Measurements from ENCODE around the gene CLEC4M. TPM values are rescaled to one million over a fixed set of nuclear protein-coding genes. Genes with fewer than 3 reads are reported as not detected.

The CLEC4M gene, protein sequence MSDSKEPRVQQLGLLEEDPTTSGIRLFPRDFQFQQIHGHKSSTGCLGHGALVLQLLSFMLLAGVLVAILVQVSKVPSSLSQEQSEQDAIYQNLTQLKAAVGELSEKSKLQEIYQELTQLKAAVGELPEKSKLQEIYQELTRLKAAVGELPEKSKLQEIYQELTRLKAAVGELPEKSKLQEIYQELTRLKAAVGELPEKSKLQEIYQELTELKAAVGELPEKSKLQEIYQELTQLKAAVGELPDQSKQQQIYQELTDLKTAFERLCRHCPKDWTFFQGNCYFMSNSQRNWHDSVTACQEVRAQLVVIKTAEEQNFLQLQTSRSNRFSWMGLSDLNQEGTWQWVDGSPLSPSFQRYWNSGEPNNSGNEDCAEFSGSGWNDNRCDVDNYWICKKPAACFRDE
- not detected in 5 replicates for total RNA-seq (2022; extraction: Qiagen RNA extraction)

DNA sequence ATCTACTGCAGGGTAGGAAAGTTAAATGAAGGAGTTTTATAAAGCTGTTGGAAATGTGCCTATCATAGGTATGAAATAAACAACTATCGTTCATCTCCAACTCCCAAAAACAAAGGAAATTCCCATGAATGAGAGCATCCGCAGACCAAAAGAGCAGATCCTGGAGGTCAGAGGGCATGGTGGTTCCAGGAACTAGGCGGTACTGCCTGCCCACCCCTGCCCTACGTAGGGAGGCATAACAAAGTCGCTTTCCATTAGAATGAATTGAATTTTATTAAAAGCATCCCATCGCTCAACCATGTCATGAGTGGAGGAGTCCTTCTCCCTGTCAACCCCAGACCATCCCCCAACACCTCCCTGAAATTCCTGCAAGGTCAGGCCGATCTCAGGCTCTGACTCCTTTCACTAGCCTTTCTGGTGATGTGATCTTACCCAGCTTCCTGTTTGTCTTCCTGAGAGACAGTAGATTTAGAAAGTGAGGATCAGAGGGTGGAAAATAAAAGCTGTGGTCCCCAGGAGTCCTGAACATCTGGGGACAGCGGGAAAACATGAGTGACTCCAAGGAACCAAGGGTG, at the start of gene CLEC4M:
Gene CLEC4M, plus strand, starts transcription at position 525 of the 575 bp plus-strand sequence. Its CDS starts 24 bp downstream, at position 549.

DNA sequence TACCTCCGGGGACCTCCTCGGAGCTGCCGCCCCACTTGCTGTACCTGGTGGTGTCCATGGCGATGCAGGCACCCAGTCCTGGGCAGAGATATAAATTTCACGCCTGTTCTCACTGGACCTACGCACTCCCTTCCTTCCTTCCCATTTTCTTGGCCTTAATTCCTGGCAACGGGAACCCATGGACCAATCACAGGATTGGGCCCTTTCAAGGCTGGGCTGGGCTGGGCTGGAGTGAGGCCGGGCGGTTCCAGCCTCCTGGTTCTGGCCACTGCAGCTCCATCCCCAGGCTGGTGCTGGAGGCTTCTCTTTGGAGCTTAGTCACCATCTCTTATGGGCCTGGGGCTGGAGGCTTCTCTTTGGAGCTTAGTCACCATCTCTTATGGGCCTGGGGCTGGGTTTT, 31.0 kb upstream of the CLEC4M start, which contains the start of gene CLEC4G:
Gene CLEC4G, minus strand, starts transcription at position 66 of the 400 bp plus-strand sequence. Its CDS starts 8 bp downstream, at position 58.

DNA sequence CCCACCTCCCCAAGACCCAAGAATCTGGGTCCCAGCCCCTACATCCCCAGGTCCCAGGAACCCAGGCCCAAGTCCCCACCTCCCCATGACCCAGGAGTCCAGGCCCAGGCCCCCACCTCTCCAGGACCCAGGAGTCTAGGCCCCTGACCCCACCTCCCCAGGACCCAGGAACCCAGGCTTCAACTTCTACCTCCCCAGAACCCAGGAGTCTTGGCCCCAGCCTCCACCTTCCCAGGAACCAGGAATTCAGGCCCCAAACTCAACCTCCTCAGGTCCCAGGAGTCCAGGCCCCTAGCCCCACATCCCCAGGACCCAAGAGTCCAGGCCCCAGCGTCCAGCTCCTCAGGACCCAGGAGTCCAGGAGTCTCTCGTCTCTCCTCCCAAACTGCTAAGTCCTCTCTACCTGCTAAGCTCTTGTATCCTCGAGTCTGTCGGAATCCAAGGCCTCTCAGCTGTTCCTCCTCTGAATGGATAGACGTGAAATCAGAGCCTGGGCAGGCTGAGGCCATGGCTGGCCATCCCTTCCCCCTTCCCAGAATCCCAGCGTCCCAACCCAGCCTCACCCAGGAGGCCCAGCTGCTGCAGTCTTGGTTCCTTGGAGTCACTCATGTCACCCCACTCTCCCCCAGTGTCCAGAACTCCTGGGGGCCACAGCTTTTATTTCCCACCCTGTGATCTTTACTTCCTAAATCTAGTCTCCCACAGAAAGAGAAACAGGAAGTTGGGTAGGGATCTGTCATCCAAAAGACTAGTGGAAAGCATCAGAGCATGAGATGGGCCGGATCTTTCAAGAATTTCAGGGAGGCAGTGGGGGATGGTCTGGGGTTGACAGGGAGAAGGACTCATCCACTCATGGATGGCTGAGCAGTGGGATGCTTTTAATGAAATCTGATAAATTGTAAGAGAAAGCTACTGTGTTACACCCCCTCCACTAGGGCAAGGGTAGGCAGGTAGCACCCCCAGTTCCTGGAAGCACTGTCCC, 15.8 kb upstream of the CLEC4M start, which contains the start of gene CD209:
Gene CD209, minus strand, starts transcription at position 632 of the 982 bp plus-strand sequence. Its CDS starts 23 bp downstream, at position 609.

Other genes with a start within 250 kb of the CLEC4M start
- gene ZNF358, start 247.1 kb upstream of the CLEC4M start, total RNA-seq (2022; extraction: Qiagen RNA extraction) = 16.8 to 19.5 TPM (median 18.6 TPM) in 5 replicates
- 7.4 to 13.1 TPM (median 11.5 TPM) in 5 replicates for gene MCOLN1, start 240.6 kb upstream of the CLEC4M start, total RNA-seq (2022; extraction: Qiagen RNA extraction)
- gene PNPLA6, start 227.5 kb upstream of the CLEC4M start, total RNA-seq (2022; extraction: Qiagen RNA extraction) = 28.0 to 34.4 TPM (median 33.8 TPM) in 5 replicates
- gene CAMSAP3, start 167.4 kb upstream of the CLEC4M start, total RNA-seq (2022; extraction: Qiagen RNA extraction) = 4.8 to 6.6 TPM (median 6.4 TPM) in 5 replicates
- gene XAB2, start 133.7 kb upstream of the CLEC4M start, total RNA-seq (2022; extraction: Qiagen RNA extraction) = 23.5 to 28.2 TPM (median 27.6 TPM) in 5 replicates
- 47.0 to 60.6 TPM (median 52.7 TPM) in 5 replicates for gene PET100, start 133.4 kb upstream of the CLEC4M start, total RNA-seq (2022; extraction: Qiagen RNA extraction)
- 0.23 TPM in 1 of 5 replicates, not detected in the others for gene PCP2, start 129.5 kb upstream of the CLEC4M start, total RNA-seq (2022; extraction: Qiagen RNA extraction)
- 31.5 to 43.4 TPM (median 41.1 TPM) in 5 replicates for gene STXBP2, start 126.1 kb upstream of the CLEC4M start, total RNA-seq (2022; extraction: Qiagen RNA extraction)
- gene RETN, start 94.2 kb upstream of the CLEC4M start, total RNA-seq (2022; extraction: Qiagen RNA extraction) = not detected in 5 replicates
- gene MCEMP1, start 86.2 kb upstream of the CLEC4M start, total RNA-seq (2022; extraction: Qiagen RNA extraction) = not detected in 5 replicates
- gene TRAPPC5, start 82.4 kb upstream of the CLEC4M start, total RNA-seq (2022; extraction: Qiagen RNA extraction) = 38.4 to 108 TPM (median 106 TPM) in 5 replicates
- gene FCER2, start 61.1 kb upstream of the CLEC4M start, total RNA-seq (2022; extraction: Qiagen RNA extraction) = not detected in 5 replicates
- not detected in 5 replicates for gene CLEC4G, start 31.1 kb upstream of the CLEC4M start, total RNA-seq (2022; extraction: Qiagen RNA extraction)
- not detected in 5 replicates for gene CD209, start 15.7 kb upstream of the CLEC4M start, total RNA-seq (2022; extraction: Qiagen RNA extraction)
- gene EVI5L, start 67.0 kb downstream of the CLEC4M start, total RNA-seq (2022; extraction: Qiagen RNA extraction) = 1.3 to 1.9 TPM (median 1.5 TPM) in 5 replicates
- gene PRR36, start 111.1 kb downstream of the CLEC4M start, total RNA-seq (2022; extraction: Qiagen RNA extraction) = 0.28 to 0.51 TPM (median 0.39 TPM) in 5 replicates
- 5.1 to 6.0 TPM (median 5.5 TPM) in 5 replicates for gene LRRC8E, start 125.3 kb downstream of the CLEC4M start, total RNA-seq (2022; extraction: Qiagen RNA extraction)
- gene MAP2K7, start 140.6 kb downstream of the CLEC4M start, total RNA-seq (2022; extraction: Qiagen RNA extraction) = 11.3 to 15.6 TPM (median 13.9 TPM) in 5 replicates
- gene TGFBR3L, start 151.6 kb downstream of the CLEC4M start, total RNA-seq (2022; extraction: Qiagen RNA extraction) = 0.63 to 2.0 TPM (median 1.7 TPM) in 5 replicates
- gene SNAPC2, start 157.1 kb downstream of the CLEC4M start, total RNA-seq (2022; extraction: Qiagen RNA extraction) = 20.6 to 32.3 TPM (median 29.6 TPM) in 5 replicates
- gene CTXN1, start 162.9 kb downstream of the CLEC4M start, total RNA-seq (2022; extraction: Qiagen RNA extraction) = 8.2 to 23.4 TPM (median 22.0 TPM) in 5 replicates
- 26.1 to 31.2 TPM (median 27.4 TPM) in 5 replicates for gene TIMM44, start 180.4 kb downstream of the CLEC4M start, total RNA-seq (2022; extraction: Qiagen RNA extraction)
- gene ELAVL1, start 242.4 kb downstream of the CLEC4M start, total RNA-seq (2022; extraction: Qiagen RNA extraction) = 60.3 to 70.8 TPM (median 65.5 TPM) in 5 replicates